Activated CD4-positive, alpha-beta T cell treated with anti-CD3 and anti-CD28 coated beads, Interleukin-2, amount 50 U/mL, for 24 hours (primary cell): ENCODE measurements around the gene CAMSAP3.
"Not testable (repeated sequence)": the region's sequence is repeated elsewhere in the genome, so short reads cannot be mapped to it uniquely, and the experiment has no call there.

Source experiments
- DNase-seq, 2 donors: peaks; one replicate each; pipeline ENCODE4 v3.0.0-alpha.2; 2020; ENCODE audit warnings: low read depth in 1 of 2, low spot score in 1 of 2

Gene CAMSAP3

DNA sequence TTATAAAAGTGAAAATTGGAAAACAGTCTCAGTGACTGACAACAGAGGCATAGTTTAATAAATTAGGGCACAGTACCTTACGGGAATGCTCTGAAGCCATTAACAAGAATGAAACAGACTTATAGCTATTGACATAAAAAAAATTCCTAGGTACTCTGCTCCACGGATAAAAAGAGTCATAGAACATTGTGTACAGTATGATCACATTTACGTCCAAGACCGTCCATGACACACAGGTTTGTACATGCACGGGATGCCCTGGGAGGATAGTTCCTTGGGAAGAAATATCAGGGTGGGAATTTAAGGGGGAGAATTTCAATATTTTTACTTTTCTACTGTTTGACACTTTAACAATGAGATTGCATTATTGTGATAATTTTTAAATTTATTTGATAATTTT lies 24.9 kb upstream of the CAMSAP3 start:
- DNase-seq: no peak

GRCh38 chr19:7575434-7576040 lies 20.1 kb upstream of the CAMSAP3 start:
- no peak for DNase-seq

GRCh38 chr19:7577422-7577821 lies 18.2 kb upstream of the CAMSAP3 start:
- DNase-seq: not testable (repeated sequence)

DNA sequence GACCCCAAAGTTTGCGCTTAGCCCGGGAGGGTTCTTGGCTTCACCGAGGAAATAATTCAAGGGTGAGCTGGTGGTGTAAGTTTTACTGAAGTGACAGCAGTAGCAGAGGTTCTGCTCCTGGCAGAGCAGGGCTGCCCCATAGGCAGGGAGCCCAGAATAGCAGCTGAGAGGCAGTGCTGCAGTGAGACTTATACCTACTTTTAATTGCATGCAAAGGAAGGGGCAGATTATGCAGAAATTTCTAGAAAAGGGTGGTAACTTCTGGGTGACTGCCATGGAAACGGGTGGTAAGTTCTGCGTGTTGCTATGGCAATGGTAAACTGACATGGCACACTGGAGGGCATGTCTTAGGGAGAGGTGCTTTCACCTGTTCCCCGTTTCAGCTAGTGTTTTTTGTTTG lies 17.5 kb upstream of the CAMSAP3 start:
- no peak for DNase-seq

DNA sequence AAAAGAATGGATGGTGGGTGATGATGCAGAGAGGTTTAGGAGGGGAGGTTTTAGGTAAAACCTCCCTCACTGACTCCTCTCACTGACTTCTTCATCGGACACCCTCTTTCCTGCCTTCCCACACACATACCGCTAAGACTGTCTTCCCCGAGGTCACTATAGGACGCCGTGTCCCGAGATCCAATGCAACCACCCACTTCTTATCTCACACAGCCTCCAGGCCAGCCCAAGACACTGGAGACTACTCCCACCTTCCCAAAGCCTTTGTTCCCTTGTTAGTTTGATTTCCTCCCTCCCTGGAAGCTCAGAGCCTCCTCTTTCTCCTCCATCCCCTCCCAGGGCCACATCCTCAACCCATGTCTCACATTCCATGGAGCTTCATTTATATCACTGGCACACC lies 16.5 kb upstream of the CAMSAP3 start:
- no peak for DNase-seq

DNA sequence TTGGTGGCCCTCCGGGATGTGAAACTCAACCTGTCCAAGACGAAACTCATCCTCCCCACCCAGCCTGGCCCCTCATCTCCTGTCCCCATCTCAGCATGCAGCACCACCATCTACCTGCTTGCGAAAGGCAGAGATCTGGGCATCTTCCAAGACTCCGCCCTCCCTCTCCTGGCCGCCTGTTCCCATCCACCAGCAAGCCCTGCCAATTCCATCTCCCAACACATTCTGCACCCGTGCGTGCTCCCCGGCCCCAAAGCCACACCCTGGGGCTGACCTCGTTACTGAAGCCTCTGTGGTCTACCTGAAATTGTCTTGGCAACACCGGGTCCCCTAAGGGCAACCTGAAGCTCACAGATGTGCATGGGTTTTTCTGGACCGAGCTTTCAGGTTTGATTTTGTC lies 13.2 kb upstream of the CAMSAP3 start:
- DNase-seq: no peak

DNA sequence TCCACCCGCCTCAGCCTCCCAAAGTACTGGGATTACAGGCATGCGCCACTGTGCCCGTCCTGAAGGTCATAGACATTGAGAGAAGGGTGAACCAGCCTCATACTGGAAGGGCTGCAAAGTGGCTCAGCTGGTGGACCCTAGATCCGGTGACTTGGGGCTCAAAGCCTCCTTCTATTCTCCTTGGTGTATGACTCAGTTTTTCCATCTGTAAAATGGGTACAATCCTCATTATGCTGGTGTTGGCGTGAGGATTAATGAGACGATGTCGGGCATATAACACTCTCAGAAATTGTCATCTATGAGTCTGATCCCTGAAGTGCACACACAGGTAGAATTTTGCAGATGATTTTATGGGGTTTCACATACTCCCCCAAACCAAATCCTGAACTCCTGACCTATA lies 5.8 kb upstream of the CAMSAP3 start:
- DNase-seq: no peak

DNA sequence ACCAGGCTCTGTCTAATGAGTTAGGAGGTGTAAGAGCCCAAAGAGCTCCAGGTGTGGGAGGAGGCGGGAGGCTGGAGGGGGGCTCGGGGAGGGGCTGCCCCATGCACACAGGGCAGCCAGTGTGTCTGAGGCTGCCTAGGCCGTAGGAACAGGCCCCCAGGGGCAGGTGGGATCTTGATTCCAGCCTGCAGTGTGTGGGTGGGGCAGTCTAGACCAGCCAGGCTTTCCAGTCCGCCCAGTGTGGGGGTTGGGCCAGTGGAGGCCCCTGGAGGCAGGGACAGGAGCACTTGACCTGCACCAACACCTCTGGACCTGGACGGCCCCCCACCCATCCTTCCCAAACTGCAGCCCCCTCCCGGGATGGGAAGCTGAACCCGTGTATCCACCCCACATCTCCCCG lies 5.4 kb upstream of the CAMSAP3 start:
- DNase-seq: no peak

- DNase-seq: no peak
Observed at GRCh38 chr19:7596211-7596937, 711 bp downstream of the CAMSAP3 start.

- DNase-seq: no peak
Observed at GRCh38 chr19:7597689-7598088, 2.0 kb downstream of the CAMSAP3 start.

DNA sequence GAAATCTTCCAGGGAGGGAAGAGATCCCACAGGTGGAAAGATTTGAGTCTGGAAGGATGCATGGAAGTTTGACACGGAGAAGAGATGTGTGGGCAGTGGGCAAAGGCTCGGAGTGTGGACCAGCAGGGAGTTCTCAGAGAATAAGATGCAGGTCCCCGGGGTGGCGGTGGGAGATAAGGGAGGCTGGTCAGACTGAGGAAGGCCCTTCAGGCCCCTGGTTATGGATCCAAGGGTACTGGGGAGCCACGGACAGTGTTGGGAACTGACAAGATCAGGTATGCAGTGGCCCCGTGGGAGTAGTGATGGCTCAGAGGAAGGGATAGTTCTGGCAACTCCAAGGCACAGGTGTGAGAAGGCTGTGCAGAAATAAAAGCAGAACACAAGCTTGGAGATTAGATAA lies 2.5 kb downstream of the CAMSAP3 start:
- DNase-seq: no peak

GRCh38 chr19:7600721-7601120 lies 5.1 kb downstream of the CAMSAP3 start:
- DNase-seq: no peak

- DNase-seq: no peak
Observed at GRCh38 chr19:7602240-7602934, 6.7 kb downstream of the CAMSAP3 start.

DNA sequence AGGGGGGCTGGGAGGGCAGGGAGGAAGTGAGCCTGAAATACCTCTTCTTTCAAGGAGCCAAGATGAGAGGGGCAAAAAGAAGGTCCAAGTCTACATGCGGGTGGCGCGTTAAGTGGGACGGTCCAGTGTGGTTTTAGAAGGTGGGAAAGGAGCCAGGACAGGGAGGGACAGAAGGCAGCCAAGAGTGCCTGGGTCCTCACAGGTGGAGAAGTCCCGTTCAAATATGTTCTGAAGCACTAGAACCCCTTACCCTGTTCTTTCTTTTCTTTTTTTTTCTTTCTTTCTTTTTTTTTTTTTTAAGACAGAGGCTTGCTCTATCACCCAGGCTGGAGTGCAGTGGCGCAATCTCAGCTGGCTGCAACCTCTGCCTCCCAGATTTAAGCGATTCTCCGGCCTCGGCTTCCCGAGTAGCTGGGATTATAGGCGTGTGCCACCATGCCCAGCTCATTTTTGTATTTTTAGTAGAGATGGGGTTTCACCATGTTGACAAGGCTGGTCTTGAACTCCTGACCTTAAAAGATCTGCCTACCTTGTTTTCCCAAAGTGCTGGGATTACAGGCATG lies 7.4 kb downstream of the CAMSAP3 start:
- no peak for DNase-seq

GRCh38 chr19:7603919-7604318 lies 8.3 kb downstream of the CAMSAP3 start:
- no peak for DNase-seq

DNA sequence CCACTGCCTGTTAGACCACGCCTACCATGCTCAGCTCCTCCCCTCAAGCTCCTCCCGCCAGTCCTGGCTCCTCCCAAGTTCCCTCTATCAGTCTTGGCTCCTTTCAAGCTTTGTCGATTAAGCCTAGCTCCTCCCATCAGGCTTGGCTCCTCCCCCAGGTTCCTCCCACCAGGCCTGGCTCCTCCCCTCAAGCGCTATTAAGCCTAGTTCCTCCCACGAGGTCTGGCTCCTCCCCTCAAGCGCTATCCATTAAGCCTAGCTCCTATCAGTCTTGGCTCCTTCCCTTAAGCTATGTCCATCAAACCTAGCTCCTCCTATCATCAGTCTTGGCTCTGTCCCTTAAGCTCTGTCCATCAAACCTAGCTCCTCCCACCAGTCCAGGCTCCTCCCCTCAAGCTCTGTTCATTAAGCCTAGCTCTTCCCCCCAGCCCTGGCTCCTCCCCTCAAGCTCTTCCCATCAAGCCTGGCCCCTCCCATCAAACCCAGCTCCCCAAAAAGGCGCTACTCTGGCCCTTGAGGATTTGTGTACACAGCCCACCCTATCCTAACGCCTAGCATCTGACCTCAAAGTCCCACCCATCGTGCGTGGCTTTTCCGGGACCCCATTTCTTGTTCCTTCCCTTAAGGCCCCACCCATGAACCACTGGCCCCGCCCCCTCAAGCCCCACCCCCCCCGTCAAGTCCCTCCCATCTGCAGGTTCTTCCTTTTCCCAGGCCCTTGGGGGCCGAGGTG lies 10.0 kb downstream of the CAMSAP3 start:
- DNase-seq: no peak

DNA sequence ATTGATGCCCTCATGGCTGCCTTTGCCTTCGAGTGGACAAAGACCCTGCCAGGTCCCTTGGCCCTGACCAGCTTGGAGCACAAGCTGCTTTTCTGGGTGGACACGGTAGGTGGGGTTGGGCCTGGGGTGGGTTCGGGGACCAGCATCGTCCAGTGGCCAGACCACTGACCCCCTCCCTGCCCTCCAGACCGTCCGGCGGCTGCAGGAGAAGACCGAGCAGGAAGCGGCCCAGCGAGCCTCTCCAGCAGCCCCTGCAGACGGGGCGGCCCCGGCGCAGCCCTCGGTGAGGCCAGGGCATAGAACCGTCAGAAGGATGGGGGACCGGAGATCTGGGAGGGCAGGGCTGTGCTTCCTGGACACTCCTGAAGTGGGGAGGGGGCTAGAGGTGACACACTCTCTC lies 10.6 kb downstream of the CAMSAP3 start:
- no peak for DNase-seq

- DNase-seq: no peak
Observed at GRCh38 chr19:7607212-7607873, 11.7 kb downstream of the CAMSAP3 start.

DNA sequence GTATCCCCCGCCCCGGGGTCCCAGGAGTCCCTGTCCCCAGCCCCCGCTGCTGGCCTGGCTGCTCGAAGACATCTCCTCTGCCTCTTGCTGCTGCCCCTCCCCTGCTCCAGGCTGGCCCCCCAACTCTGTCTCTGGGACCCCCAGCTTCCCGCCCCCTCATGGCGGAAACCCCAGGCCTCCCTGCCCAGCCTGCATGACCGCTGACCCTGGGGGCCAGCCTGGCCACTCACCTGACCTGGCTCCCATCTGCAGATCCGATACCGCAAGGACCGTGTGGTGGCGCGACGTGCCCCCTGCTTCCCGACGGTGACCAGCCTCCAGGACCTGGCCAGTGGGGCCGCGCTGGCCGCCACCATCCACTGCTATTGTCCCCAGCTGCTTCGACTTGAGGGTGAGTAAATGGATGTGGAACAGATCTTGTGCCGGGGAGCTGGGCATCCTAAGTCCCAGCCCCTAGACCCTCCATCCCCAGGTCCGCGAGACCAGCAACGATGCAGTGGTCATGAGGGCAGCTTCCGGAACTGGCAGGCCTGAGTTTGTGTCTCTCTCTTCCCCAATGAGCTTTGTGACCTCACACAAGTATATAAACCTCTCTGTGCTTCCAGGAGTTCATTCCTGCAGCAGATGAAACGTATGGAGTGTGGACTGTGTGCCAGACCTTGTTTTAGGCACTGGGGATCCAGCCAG lies 12.4 kb downstream of the CAMSAP3 start:
- no peak for DNase-seq

GRCh38 chr19:7610491-7611240 lies 15.0 kb downstream of the CAMSAP3 start:
- no peak for DNase-seq
